ENCODE data around the gene ZNF160.

- TF ChIP-seq, protein P1, sequence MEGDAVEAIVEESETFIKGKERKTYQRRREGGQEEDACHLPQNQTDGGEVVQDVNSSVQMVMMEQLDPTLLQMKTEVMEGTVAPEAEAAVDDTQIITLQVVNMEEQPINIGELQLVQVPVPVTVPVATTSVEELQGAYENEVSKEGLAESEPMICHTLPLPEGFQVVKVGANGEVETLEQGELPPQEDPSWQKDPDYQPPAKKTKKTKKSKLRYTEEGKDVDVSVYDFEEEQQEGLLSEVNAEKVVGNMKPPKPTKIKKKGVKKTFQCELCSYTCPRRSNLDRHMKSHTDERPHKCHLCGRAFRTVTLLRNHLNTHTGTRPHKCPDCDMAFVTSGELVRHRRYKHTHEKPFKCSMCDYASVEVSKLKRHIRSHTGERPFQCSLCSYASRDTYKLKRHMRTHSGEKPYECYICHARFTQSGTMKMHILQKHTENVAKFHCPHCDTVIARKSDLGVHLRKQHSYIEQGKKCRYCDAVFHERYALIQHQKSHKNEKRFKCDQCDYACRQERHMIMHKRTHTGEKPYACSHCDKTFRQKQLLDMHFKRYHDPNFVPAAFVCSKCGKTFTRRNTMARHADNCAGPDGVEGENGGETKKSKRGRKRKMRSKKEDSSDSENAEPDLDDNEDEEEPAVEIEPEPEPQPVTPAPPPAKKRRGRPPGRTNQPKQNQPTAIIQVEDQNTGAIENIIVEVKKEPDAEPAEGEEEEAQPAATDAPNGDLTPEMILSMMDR (IDR thresholded peaks at IDR 0.05): no peak
- no peak for TF ChIP-seq EP300 (IDR thresholded peaks at IDR 0.05)
- no peak for TF ChIP-seq POLR2A (IDR thresholded peaks at IDR 0.05)
These were observed 20.3 kb downstream of the ZNF160 start for GRCh38 chr19:53082929-53083328.
